ENCODE data around the gene ARHGAP44. TPM values are rescaled to one million over a fixed set of nuclear protein-coding genes. Genes with fewer than 3 reads are reported as not detected.
"Not testable (repeated sequence)": the region's sequence is repeated elsewhere in the genome, so short reads cannot be mapped to it uniquely, and the experiment has no call there.

The ARHGAP44 gene
- total RNA-seq, 1 donor from 2014 or later, result 7.9 TPM

- ATAC-seq (ENCODE audit: poor library complexity); intact Hi-C loops (cut with DNase I): not testable (repeated sequence)
Observed at GRCh38 chr17:12873415-12874125, 84.3 kb downstream of the ARHGAP44 start.

GRCh38 chr17:12877953-12878669 is 88.8 kb downstream of the ARHGAP44 start:
- intact Hi-C loops (cut with DNase I), result no loop called here
- DNase-seq (no peak), ATAC-seq (ENCODE audit: poor library complexity) (no peak)

More at GRCh38 chr17:12873415-12874125, 84.3 kb downstream of the ARHGAP44 start:
- DNase-seq, result not testable (repeated sequence)

- ATAC-seq (ENCODE audit: poor library complexity); intact Hi-C loops (cut with DNase I); DNase-seq: not testable (repeated sequence)
Observed at GRCh38 chr17:12879096-12879495, 89.8 kb downstream of the ARHGAP44 start.

GRCh38 chr17:12883472-12883871 is 94.2 kb downstream of the ARHGAP44 start:
- intact Hi-C loops (cut with DNase I), result no loop called here
- ATAC-seq (ENCODE audit: poor library complexity) (no peak), DNase-seq (no peak)

- ATAC-seq (ENCODE audit: poor library complexity), result no peak
- DNase-seq, result no peak
- intact Hi-C loops (cut with DNase I), result no loop called here
Observed at GRCh38 chr17:12887088-12887487, 97.8 kb downstream of the ARHGAP44 start.

GRCh38 chr17:12896180-12896785 is 107.0 kb downstream of the ARHGAP44 start:
- ATAC-seq (ENCODE audit: poor library complexity), result no peak
- DNase-seq, result no peak
- intact Hi-C loops (cut with DNase I), result no loop called here

GRCh38 chr17:12898110-12898509 is 108.8 kb downstream of the ARHGAP44 start:
- DNase-seq (no peak), ATAC-seq (ENCODE audit: poor library complexity) (no peak)
- intact Hi-C loops (cut with DNase I), result no loop called here

- ATAC-seq (ENCODE audit: poor library complexity), result no peak
- intact Hi-C loops (cut with DNase I), result no loop called here
- DNase-seq, result no peak
Observed at GRCh38 chr17:12899604-12900003, 110.3 kb downstream of the ARHGAP44 start.

GRCh38 chr17:12900474-12900873 is 111.2 kb downstream of the ARHGAP44 start:
- DNase-seq, result no peak
- no peak for ATAC-seq (ENCODE audit: poor library complexity)
- intact Hi-C loops (cut with DNase I), result no loop called here

GRCh38 chr17:12902046-12902445 is 112.7 kb downstream of the ARHGAP44 start:
- intact Hi-C loops (cut with DNase I), result no loop called here
- DNase-seq, result no peak
- no peak for ATAC-seq (ENCODE audit: poor library complexity)

GRCh38 chr17:12907477-12907876 is 118.2 kb downstream of the ARHGAP44 start:
- DNase-seq (no peak), ATAC-seq (ENCODE audit: poor library complexity) (no peak)
- intact Hi-C loops (cut with DNase I), result no loop called here

- ATAC-seq (ENCODE audit: poor library complexity) (no peak), DNase-seq (no peak)
- intact Hi-C loops (cut with DNase I), result no loop called here
Observed at GRCh38 chr17:12909046-12909445, 119.7 kb downstream of the ARHGAP44 start.

GRCh38 chr17:12909511-12909910 is 120.2 kb downstream of the ARHGAP44 start:
- no peak for DNase-seq
- no peak for ATAC-seq (ENCODE audit: poor library complexity)
- intact Hi-C loops (cut with DNase I), result no loop called here

GRCh38 chr17:12911239-12911638 is 121.9 kb downstream of the ARHGAP44 start:
- no peak for DNase-seq
- no peak for ATAC-seq (ENCODE audit: poor library complexity)
- intact Hi-C loops (cut with DNase I), result no loop called here

GRCh38 chr17:12917399-12917798 is 128.1 kb downstream of the ARHGAP44 start:
- ATAC-seq (ENCODE audit: poor library complexity) (no peak), DNase-seq (no peak)
- intact Hi-C loops (cut with DNase I), result no loop called here

GRCh38 chr17:12918142-12918541 is 128.8 kb downstream of the ARHGAP44 start:
- DNase-seq, result no peak
- intact Hi-C loops (cut with DNase I), result no loop called here
- no peak for ATAC-seq (ENCODE audit: poor library complexity)

- intact Hi-C loops (cut with DNase I), result no loop called here
- DNase-seq (no peak), ATAC-seq (ENCODE audit: poor library complexity) (no peak)
Observed at GRCh38 chr17:12922120-12922519, 132.8 kb downstream of the ARHGAP44 start.

GRCh38 chr17:12924614-12925013 is 135.3 kb downstream of the ARHGAP44 start:
- ATAC-seq (ENCODE audit: poor library complexity) (no peak), DNase-seq (no peak)
- intact Hi-C loops (cut with DNase I), result no loop called here

GRCh38 chr17:12927001-12927400 is 137.7 kb downstream of the ARHGAP44 start:
- ATAC-seq (ENCODE audit: poor library complexity), result no peak
- DNase-seq, result no peak
- intact Hi-C loops (cut with DNase I), result no loop called here

Measured in Right ventricle myocardium superior (tissue), 1 donor.